NCI-H69 (cell line): Measurements from ENCODE around the gene SHC1.
"Not testable (repeated sequence)": the region's sequence is repeated elsewhere in the genome, so short reads cannot be mapped to it uniquely, and the experiment has no call there.

Experiments used
- DNase-seq: peaks from one replicate; lab custom pipeline; 2025; lab: John Stamatoyannopoulos, UW

Gene SHC1

DNA sequence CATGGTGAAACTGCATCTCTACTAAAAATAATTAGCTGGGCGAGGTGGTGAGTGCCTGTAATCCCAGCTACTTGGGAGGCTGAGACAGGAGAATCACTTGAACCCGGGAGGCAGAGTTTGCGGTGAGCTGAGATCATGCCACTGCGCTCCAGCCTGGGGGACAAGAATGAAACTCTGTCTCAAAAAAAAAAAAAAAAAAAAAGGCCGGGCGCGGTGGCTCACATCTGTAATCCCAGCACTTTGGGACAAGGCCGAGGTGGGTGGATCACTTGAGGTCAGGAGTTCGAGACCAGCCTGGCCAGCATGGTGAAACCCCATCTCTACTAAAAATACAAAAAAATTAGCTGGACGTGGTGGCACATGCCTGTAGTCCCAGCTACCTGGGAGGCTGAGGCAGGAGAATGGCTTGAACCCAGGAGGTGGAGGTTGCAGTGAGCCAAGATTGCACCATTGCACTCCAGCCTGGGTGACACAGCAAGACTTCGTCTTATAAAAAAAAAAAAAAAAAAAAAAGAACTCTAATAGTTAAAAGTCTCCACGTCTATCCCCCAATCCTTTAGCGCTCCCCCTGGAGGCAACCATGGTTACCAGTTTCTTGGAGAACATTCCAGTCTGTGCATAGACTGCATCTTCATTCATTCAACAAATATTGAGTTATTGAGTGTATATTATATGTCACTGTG lies 24.9 kb upstream of the SHC1 start:
- DNase-seq: peak; percentile 45

GRCh38 chr1:154994591-154994990 lies 24.0 kb upstream of the SHC1 start:
- DNase-seq: no peak

GRCh38 chr1:154994269-154994587 lies 23.7 kb upstream of the SHC1 start:
- DNase-seq: no peak

- no peak for DNase-seq
Observed at GRCh38 chr1:154993572-154994268, 23.2 kb upstream of the SHC1 start, which contains the start of gene LENEP. Gene LENEP, plus strand, starts transcription at chr1:154993586. Its CDS starts 22 bp downstream, at chr1:154993608.

DNA sequence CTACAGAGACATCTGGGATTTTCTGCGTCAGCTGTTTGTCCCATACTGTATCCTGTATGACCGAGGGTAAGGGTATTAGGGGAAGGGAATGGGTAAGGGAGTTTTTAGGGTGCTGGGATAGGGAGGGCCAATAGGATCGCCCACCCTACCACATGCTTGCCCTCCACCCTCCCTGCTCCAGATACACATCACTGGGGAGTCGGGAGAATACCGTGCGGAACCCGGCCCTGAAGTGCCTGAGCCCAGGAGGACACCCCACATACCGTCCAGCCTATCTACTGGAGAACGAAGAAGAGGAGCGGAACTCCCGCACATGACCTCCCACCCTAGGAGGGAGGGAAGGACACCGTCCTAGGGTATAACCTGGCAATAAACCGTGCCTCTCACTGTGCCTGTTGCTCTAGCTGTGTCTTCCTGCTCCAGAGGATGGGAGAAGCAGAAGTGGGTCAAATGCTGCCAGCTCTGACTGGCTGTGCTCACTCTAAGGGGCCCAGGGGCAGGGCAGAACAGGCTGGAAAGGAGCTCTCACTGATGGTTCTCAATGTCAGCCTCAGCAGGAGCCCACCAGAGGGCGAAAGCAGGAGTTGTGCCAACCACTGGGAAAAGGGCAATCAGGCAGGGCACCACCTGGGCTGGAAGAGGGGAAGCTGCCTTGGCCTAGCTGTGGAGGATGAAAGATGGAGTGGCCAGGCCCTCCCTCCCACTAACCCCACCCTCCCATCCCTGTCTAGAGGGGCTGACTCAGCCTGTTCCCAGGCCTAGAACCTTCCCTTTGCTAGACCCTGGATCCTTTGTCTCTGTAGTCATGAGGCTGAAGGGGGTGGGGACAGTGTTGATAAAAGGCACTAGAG lies 22.4 kb upstream of the SHC1 start:
- peak; percentile 58 for DNase-seq

DNA sequence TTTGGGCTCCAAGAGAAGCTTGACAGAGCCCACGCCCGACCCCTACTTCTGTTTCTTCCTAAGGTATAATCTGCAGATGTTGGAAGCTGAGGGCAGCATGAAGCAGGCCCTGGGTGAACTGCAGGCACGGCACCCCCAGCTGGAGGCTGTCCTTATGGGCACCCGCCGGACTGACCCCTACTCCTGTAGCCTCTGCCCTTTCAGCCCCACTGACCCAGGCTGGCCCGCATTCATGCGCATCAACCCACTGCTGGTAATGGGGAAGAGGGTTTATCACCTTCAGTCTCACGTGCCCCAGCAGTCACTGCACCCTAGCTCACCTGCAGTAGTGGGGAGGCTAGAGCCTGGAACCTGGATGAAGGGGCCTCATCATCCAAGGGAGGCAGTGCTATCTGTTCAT lies 19.7 kb upstream of the SHC1 start:
- DNase-seq: no peak

- DNase-seq: no peak
Observed at GRCh38 chr1:154989195-154989860, 18.8 kb upstream of the SHC1 start.

GRCh38 chr1:154988058-154988954 lies 17.8 kb upstream of the SHC1 start:
- DNase-seq: no peak

GRCh38 chr1:154987326-154987725 lies 16.8 kb upstream of the SHC1 start:
- DNase-seq: no peak

- DNase-seq: not testable (repeated sequence)
Observed at GRCh38 chr1:154986736-154987135, 16.2 kb upstream of the SHC1 start.

- DNase-seq: peak; percentile 45
Observed at GRCh38 chr1:154983776-154984466, 13.4 kb upstream of the SHC1 start.

GRCh38 chr1:154982897-154983648 lies 12.5 kb upstream of the SHC1 start, which contains the start of gene FLAD1:
Gene FLAD1, plus strand, starts transcription at chr1:154983344. Its CDS starts 351 bp downstream, at chr1:154983695.
- DNase-seq: peak; percentile 100

DNA sequence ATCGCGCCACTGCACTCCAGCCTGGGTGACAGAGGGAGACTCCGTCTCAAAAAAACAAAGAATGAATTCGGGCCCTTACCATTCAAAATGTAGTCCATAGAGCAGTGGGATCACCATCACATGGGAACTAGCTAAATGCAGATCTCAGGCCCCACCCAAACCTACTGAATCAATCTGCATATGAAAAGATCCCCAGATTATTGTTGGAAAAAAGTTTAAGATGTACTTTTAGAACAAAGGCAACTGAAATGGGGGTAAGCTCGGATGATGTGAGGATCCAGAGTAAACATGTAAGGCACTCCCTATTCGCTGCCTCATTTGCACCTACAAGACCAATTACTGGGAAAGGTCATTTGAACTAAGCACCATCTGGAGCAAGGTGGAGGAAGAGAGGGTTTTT lies 11.8 kb upstream of the SHC1 start:
- peak; percentile 71 for DNase-seq

GRCh38 chr1:154978360-154978759 lies 7.8 kb upstream of the SHC1 start:
- DNase-seq: no peak

DNA sequence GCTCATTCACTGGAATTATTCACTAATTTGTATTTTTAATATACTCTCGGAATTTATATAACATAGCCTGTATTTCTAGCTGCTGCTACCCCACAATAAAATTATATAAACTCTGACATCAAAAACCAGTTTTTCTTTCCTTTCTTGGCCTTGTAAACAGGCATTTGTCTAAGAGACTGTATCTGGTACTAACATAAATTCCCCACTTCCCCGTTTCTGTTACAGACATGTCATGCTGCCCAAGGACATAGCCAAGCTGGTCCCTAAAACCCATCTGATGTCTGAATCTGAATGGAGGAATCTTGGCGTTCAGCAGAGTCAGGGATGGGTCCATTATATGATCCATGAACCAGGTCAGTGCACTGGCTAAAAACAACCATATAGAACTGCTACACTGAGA lies 7.2 kb upstream of the SHC1 start:
- DNase-seq: not testable (repeated sequence)

DNA sequence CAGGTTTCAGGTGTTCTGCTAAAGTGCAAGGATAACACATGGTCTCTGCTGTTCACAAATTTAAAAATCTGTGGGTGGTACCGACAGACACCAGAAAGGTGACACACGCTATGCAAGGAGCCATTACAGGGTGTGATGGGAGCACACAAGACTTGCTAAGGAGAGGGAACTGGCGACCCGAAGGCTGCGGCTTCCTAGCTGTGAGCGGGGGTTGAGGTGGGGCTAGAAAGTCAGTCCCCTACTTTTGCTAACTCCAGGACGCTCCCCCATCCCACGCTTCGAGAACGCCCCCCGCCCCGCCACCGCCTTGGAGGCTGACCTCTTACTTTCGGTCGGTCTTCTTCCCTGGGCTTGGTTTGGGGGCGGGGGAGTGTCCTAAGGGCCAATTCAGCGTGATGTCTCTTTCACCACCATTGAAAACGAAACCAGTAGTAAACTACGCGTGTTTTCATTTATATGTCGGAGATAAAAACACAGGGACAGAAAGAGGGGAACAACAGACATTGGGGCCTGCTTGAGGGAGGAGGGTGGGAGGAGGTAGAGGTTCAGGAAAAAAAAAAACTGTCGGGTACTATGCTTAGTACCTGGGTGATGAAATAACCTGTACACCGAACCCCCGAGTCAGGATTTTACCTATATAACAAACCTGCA lies 5.0 kb upstream of the SHC1 start:
- peak; percentile 57 for DNase-seq

GRCh38 chr1:154974808-154975408 lies 4.4 kb upstream of the SHC1 start:
- peak; percentile 96 for DNase-seq

- peak; percentile 100 for DNase-seq
Observed at GRCh38 chr1:154974102-154974807, 3.7 kb upstream of the SHC1 start, which contains the start of gene CKS1B. Gene CKS1B, plus strand, starts transcription at chr1:154974681. Its CDS starts 65 bp downstream, at chr1:154974746.
